Pancreas (tissue), 10 donors: ENCODE measurements around the gene LOXL4. TPM values are rescaled to one million over a fixed set of nuclear protein-coding genes. Genes with fewer than 3 reads are reported as not detected.

ENCODE experiments used
- ATAC-seq, 4 donors: fragments of 200-7000 bp; cut with Tn5 transposase; one replicate each; pipeline versions ENCODE4 v1.8.0 to v1.9.1; 2020; ENCODE audit warnings: mild to moderate bottlenecking in 4 of 4, moderate library complexity in 4 of 4
- DNase-seq, 6 donors: peaks; one replicate each; pipeline ENCODE4 v3.0.0-alpha.2; 2020
- FAIRE-seq: peaks from 2 replicates; lab custom pipeline; 2012; peaks lifted over from hg19 to GRCh38; lab: Jason Lieb, UNC
- H3K27ac ChIP-seq, 4 donors: fragments of 200-600 bp; sonication (generic); 1 replicate in 3 of 4; 2 replicates in 1 of 4; pipeline versions ENCODE4 v1.5.0 to v1.8.0; 2020
- H3K27me3 ChIP-seq, 4 donors: fragments of 200-600 bp; one replicate each; pipeline ENCODE4 v1.8.0; 2021
- H3K36me3 ChIP-seq, 3 donors: fragments of 200-600 bp; sonication (generic) in 1 of 3; one replicate each; pipeline versions ENCODE4 v1.5.0 to v1.8.0; 2020 to 2021
- H3K4me1 ChIP-seq, 3 donors: fragments of 200-600 bp; one replicate each; pipeline ENCODE4 v1.8.0; 2021
- H3K4me3 ChIP-seq, 4 donors: fragments of 200-600 bp; sonication (generic) in 2 of 4; one replicate each; pipeline versions ENCODE4 v1.5.0 to v1.8.0; 2020 to 2021
- H3K9me3 ChIP-seq, 4 donors: fragments of 200-600 bp; one replicate each; pipeline ENCODE4 v1.8.0; 2021
- CTCF ChIP-seq, 4 donors: fragments of 200-600 bp; sonication (generic) in 3 of 4; IDR thresholded peaks; one replicate each; pipeline versions ENCODE4 v1.5.0 to v1.8.0; 2021; ENCODE audit warnings: antibody characterized with exemption in 4 of 4
- WGBS, 2 donors: extraction: QIAGEN DNeasy Blood & Tissue Kit; methylation state at CpG; one replicate each; pipeline ENCODE4 v1.1.7; 2013; 5-methylcytosine and 5-hydroxymethylcytosine counted together
- intact Hi-C, 3 donors: fragments of 100-400 bp; cut with DNase I; formaldehyde crosslinking; loops; one replicate each; pipeline versions ENCODE4 v1.11.1 to v1.14.2; 2022
- polyA plus RNA-seq, 2 donors: library from polyadenylated mRNA; stranded (reverse); fragments of 200-250 nt; gene quantifications; one replicate each; pipeline ENCODE4 v1.2.3, GENCODE V29; 2013
- total RNA-seq, 6 donors: library from RNA; stranded (reverse); fragmentation: NEBNext Ultra II Directional in 4 of 6; extraction: Animal tissue kit (Norgen Biotek cat#: 25700) in 4 of 6; gene quantifications; one replicate each; pipeline versions ENCODE4 v1.2.1 to v1.2.4, GENCODE V29; 2021 to 2023
- donor health status: healthy with polysubstance abuse.
- donor health status: DM: no; HTN: no; CAD: no; lungs with moderate emphysema.
- donor health status: DM: no; HTN: no; CAD: no.
- donor health status: control.
- donor health status: control.
- donor health status: Bipolar disorder and iron deficiency.
- donor health status: DM: yes; HTN: yes; CAD: no.
- donor health status: DM: no; HTN: no; CAD: no.
- donor health status: DM: no; HTN: no; CAD: no.
- donor health status: DM: yes; HTN: yes; CAD: no.

LOXL4 gene
- total and polyA plus RNA-seq, 8 donors, result 3.7 to 12.5 (median 8.6) TPM

- Histone ChIP-seq H3K27ac (no peak overlapping the region), H3K27me3 (no peaks in the 10 kb centered on the region), H3K4me3 (no peak overlapping the region), H3K4me1 (no peaks in the 10 kb centered on the region), H3K9me3 (no peaks in the 10 kb centered on the region), H3K36me3 (no peaks in the 10 kb centered on the region)
- no peak for FAIRE-seq
- peak; percentile 45 to 69 (median 66) for TF ChIP-seq CTCF (IDR thresholded peaks at IDR 0.05)
- peak; percentile 44 to 82 (median 73) for DNase-seq
- intact Hi-C loops, result loop anchor here in 2 of 3 donors (5.0 to 10.0 kb wide), 3 partner anchors 47 to 135 kb away; no protein-coding TSS in a partner anchor
- ATAC-seq, result peak; percentile 90 to 98 (median 97)
- WGBS, 2 donors, result 16 to 19% methylated on average over 21 of the region's 21 CpGs
Measured at GRCh38 chr10:98309366-98310355, 41.7 kb upstream of the LOXL4 start.

- Histone ChIP-seq H3K27ac (no peak overlapping the region), H3K9me3 (no peaks in the 10 kb centered on the region), H3K36me3 (no peaks in the 10 kb centered on the region), H3K27me3 (no peaks in the 10 kb centered on the region), H3K4me1 (no peaks in the 10 kb centered on the region), H3K4me3 (no peak overlapping the region)
- DNase-seq, result no peak
- intact Hi-C loops, result loop anchor here in 1 of 3 donors (10.0 kb wide), 1 partner anchor 134 kb away; no protein-coding TSS in a partner anchor
- WGBS, 2 donors, result 48 to 51% methylated on average over 13 of the region's 13 CpGs
- TF ChIP-seq CTCF (IDR thresholded peaks at IDR 0.05), result no peak
- peak in 2 of 4 donors; percentile 17 to 44 for ATAC-seq
- no peak for FAIRE-seq
Measured at GRCh38 chr10:98308669-98309365, 40.8 kb upstream of the LOXL4 start.

GRCh38 chr10:98307916-98308541 lies 40.0 kb upstream of the LOXL4 start:
- no peaks in the 10 kb centered on the region for H3K4me1 ChIP-seq
- TF ChIP-seq CTCF (IDR thresholded peaks at IDR 0.05), result no peak
- no peaks in the 10 kb centered on the region for H3K9me3 ChIP-seq
- H3K4me3 ChIP-seq, result no peak overlapping the region
- 65 to 69% methylated on average over 11 of the region's 11 CpGs for WGBS, 2 donors
- FAIRE-seq, result no peak
- no peak for DNase-seq
- no peaks in the 10 kb centered on the region for H3K27me3 ChIP-seq
- intact Hi-C loops, result loop anchor here in 1 of 3 donors (10.0 kb wide), 1 partner anchor 133 kb away; no protein-coding TSS in a partner anchor
- H3K36me3 ChIP-seq, result no peaks in the 10 kb centered on the region
- ATAC-seq, result no peak
- H3K27ac ChIP-seq, result no peak overlapping the region

GRCh38 chr10:98306501-98306900 lies 38.5 kb upstream of the LOXL4 start:
- Histone ChIP-seq H3K27ac (no peak overlapping the region), H3K9me3 (no peaks in the 10 kb centered on the region), H3K27me3 (no peaks in the 10 kb centered on the region), H3K36me3 (no peaks in the 10 kb centered on the region), H3K4me3 (no peak overlapping the region), H3K4me1 (no peaks in the 10 kb centered on the region)
- ATAC-seq, result no peak
- TF ChIP-seq CTCF (IDR thresholded peaks at IDR 0.05), result no peak
- WGBS, 2 donors, result 58 to 71% methylated on average over 4 of the region's 4 CpGs
- intact Hi-C loops, result loop anchor here in 1 of 3 donors (10.0 kb wide), 1 partner anchor 132 kb away; no protein-coding TSS in a partner anchor
- FAIRE-seq, result no peak
- DNase-seq, result no peak
